ENCODE results near the gene DNASE1.
A peak's percentile ranks its signal among the peaks of the same experiment; 100 is the strongest.
"Not testable (repeated sequence)": the region's sequence is repeated elsewhere in the genome, so short reads cannot be mapped to it uniquely, and the experiment has no call there.

DNASE1 gene, protein sequence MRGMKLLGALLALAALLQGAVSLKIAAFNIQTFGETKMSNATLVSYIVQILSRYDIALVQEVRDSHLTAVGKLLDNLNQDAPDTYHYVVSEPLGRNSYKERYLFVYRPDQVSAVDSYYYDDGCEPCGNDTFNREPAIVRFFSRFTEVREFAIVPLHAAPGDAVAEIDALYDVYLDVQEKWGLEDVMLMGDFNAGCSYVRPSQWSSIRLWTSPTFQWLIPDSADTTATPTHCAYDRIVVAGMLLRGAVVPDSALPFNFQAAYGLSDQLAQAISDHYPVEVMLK

DNA sequence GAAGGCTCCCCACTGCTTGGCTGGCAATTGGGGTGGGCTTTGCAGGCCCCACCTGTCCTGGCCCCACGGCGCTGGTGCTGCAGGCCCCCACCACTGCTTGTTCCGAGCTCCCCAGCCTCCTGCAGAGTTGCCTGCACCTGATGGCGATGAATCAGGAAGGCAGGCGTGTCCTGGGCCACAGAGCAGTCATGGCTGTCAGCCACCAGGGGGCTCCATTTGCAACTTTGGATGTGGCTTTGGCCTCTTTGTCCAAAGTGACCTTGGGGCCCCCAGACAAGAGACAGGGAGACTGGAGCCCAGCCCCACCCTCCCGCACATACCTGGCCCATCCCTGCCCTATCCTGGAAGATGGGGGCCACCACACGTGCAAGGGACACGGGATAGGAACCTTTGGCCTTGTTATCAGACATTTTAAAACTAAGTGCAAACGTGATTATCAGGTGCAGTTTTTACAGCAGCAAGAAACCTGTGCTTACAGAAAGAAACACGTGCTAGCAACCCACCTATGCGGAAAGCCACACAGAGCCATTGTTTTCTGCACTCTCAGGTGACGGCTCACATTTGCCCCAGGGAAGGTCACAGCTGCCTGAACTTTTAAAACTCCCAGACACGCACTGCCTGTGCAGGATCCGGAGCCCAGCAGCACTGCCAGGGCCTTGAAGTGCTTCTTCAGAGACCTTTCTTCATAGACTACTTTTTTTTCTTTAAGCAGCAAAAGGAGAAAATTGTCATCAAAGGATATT, at the start of gene DNASE1:
Gene DNASE1, plus strand, starts transcription at position 443 of the 743 bp plus-strand sequence. CDS start 683 bp downstream, outside the sequence.
- peak; percentile 52 for DNase-seq

GRCh38 chr16:3606441-3606840, 48.0 kb upstream of the DNASE1 start:
- DNase-seq = no peak

- DNase-seq = no peak
Observed at GRCh38 chr16:3607161-3607560, 47.3 kb upstream of the DNASE1 start.

- no peak for DNase-seq
Observed at GRCh38 chr16:3607634-3608033, 46.9 kb upstream of the DNASE1 start.

GRCh38 chr16:3608069-3608468, 46.4 kb upstream of the DNASE1 start:
- DNase-seq = no peak

- not testable (repeated sequence) for DNase-seq
Observed at GRCh38 chr16:3608976-3609375, 45.5 kb upstream of the DNASE1 start.

DNA sequence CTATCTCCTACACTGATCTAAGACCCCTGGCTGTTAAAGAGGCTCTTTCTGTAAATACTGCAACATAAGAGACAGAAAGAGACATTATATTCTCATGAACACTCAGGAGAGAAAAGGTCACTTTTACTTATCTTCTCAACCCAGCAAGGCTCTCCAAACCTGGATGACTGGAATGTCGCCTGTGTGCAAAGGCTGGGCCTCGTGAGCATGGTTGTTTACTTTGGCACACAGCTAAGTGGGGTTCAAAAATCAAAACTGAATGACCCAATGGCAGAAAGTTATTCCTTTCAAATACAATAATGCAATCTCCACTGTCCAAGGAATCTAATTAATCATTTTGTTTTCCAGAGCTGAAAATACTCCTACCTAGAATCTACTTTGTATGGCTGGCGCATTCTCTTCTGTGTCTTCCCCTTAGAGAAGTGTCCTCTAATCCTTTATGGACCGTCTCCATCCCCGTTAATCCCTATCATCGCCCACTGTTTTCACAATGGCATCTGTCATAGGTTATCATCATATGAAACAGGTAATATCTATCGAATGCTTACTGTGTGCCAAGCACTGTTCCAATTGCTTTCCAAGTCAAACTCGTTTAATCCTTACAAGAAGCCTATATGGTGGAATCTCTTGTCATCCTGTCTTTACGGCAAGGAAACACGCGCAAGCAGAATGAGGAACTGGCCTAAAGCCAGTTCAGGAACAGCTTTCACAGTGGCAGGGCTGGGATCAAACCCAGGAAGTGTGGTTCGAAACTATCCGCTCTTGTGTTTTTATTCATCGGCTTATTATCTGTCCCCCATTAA, 44.4 kb upstream of the DNASE1 start:
- DNase-seq = no peak

DNA sequence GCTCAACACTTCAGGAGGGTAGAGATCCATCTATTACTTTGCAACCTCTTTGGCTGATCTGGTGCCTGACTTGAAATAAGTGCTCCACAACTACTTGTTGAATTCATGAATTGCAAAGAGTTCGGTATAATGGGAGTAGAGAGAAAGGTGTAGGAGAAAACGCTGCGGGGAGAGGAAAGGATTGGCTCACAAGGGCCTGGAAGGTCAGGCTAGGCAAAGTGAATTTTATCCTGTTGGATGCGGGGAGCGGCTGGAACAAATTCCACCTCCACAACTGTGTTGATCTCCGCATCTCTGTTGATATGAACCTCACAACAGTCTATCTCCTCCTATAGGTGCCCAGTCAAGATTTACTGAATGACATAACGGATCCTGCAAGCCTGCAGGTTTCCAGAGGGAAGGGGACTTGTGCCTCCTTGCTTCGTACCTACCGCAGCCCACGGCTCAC, 43.8 kb upstream of the DNASE1 start:
- DNase-seq = no peak

DNA sequence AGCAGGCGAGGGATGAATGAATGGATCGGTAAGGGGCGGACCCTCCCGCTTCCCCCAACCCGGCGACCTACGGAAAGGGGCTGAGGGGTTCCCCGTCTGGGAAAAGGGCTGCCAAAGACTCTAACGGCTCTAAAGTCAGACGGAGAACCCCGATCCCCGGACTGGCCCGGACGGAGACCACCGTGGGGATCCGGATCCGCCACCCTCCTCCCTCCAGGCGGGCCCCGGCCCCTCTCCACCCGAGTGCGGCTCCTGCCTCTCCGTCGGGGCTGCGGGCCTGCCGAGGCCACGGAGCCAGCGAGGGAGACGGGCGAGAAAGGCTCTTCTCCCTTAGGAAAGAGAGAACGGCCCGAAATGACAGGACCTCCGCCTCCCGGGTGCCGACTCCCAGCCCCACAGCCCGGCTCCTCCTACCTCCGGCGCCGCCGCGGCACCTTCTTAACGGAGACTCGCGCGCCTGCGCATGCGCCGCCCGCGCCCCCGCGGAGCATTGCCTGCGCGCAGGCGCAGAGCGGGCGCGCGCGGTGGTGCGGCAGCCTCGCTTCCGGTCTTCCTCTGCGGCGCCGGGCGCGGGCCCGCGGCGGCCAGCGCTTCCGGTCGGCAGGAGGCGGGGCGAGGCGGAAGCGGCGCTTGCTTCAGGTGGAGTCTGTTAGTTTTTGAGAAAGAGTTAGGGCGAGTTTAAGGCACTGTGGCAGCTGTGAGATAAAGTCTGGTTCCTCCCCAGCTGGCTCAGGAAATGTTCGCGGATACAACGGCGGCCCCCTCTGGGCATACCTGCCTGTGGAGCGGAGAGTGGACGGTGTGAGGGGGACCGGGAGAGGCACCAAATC, 43.1 kb upstream of the DNASE1 start, which contains the start of gene SLX4:
Gene SLX4, minus strand, starts transcription at position 461 of the 830 bp plus-strand sequence. CDS start 2,642 bp downstream, outside the sequence.
- DNase-seq = peak; percentile 82

DNA sequence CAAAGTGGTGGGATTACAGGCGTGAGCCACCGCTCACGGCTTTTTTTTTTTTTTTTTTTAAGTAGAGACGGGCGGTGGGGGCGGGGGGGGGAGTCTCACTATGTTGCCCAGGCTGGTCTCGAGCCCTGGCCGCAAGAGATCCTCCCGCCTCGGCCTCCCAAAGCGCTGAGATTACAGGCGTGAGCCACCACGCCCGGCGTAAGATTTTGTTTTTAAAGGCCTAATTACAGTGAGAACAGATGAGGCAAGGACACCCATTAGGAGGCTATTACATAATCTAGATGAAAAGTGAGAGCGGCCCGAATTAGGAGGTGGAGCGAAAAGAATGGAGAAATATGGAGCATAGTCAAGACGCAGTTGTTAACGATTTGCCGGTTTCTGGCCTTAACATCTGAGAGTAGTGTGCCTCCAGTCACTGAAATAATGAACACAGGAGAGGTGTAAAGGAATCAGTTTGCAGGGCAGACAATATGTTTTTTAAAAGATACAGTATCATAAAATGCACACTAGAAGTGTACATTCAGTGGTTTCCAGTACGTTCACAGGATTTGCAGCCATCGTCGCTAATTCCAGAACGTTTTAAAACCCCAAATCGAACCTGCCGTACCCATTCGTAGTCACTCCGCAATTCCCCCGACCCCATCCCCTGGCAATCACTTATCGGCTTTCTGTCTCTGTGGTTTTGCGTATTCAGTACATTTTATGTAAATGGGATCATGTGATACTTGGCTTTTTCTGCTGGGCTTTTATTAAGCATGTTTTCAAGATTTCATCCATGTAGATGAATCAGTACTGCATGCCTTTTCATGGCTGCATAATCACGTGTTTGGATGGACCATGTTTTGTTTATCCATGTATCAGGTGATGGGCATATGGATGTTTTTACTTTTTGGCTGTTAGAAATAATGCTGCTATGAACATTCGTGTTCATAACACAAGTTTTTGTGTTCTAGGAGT, 41.7 kb upstream of the DNASE1 start:
- no peak for DNase-seq

DNA sequence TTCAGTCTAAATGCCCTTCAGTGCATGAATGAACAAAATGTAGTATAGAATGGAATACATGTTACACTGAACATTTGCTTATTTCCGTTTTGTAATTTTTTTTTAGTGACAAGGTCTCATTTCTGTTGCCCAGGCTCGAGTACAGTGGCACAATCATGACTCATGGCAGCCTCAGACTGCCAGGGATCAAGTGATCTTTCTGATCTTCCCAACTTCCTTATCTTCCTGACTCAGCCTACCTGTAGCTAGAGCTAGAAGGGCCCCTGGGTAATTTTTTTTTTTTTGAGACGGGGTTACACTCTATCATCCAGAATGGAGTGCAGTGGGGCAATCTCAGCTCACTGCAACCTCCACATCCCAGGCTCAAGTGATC, 35.7 kb upstream of the DNASE1 start:
- peak; percentile 49 for DNase-seq

DNA sequence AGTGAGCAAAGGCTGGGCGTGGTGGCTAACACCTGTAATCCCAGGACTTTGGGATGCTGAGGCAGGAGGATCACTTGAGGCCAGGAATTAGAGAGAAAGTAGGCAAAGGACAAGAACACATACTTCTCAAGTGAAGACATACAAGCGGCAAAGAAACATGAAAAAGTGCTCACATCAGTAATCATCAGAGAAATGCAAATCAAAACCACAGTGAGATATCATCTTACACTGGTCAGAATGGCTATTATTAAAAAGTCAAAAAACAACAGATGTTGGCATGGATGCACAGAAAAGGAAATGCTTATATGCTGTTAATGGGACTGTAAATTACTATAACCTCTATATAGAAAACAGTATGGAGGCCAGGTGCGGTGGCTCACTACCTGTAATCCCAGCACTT, 30.8 kb upstream of the DNASE1 start:
- no peak for DNase-seq

GRCh38 chr16:3625331-3625730, 29.2 kb upstream of the DNASE1 start:
- no peak for DNase-seq

- DNase-seq = no peak
Observed at GRCh38 chr16:3625911-3626732, 28.4 kb upstream of the DNASE1 start.

DNA sequence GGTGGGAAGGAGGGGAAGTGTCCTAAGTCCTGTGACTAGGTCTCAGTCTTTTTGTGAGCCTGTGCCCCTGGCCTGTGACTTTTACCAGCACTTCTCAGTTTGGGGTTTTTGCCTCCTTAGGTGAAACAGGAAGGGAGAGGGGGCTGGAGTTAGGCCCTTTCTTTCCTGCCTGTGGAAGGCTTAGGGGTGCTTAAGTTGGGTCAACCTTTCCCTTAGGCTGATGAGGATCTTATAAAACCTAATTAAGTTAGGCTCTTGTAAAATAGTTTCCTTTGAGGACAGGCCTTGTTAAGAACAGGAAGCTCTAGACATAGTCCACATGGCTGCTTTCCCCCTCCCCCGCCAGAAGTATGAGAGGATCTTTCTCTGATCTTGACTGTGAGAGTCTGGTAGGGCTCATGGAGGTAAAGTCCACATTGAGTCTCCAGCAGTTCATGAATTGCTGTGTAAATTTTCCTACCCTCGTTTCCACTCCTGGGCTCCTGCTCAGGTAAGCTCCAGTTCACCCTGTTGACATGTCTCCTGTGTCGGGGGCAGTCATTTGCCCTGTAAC, 17.0 kb upstream of the DNASE1 start:
- DNase-seq = no peak

DNA sequence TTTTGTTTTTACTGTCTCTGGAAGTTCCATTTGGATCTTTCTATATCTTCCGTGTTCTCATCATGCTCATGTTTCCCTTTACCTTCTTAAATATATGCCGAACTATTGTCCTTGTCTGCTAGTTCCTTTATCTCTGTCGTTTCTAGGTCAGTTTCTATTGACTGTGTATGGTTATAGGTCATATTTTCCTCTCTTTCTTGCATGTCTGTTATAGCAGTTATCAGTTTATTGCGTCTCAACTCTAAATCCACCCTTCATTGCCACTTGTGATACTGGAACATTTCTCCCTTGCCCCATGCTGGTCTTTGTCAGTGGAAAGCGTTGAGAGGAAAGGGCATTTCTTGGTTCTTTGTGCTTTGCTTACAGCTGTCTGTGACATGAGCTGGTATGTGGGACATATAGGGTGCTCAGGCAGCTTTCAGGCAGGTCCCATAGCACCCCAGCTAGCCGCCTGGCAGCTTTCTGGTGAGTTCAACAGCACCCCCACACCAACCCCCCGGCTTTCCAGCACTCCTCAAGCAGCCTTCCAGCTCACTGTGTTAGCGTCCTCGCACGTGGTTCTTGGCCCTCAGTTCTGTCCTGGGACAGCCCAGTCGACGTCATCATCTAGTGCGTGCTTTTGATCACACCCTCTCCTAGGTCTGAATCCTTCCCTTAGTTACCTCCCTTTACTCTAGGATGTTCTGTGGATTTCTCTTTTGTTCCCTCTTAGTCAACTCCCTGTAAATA, 15.4 kb upstream of the DNASE1 start:
- DNase-seq = no peak

GRCh38 chr16:3640207-3640606, 14.3 kb upstream of the DNASE1 start:
- no peak for DNase-seq

DNA sequence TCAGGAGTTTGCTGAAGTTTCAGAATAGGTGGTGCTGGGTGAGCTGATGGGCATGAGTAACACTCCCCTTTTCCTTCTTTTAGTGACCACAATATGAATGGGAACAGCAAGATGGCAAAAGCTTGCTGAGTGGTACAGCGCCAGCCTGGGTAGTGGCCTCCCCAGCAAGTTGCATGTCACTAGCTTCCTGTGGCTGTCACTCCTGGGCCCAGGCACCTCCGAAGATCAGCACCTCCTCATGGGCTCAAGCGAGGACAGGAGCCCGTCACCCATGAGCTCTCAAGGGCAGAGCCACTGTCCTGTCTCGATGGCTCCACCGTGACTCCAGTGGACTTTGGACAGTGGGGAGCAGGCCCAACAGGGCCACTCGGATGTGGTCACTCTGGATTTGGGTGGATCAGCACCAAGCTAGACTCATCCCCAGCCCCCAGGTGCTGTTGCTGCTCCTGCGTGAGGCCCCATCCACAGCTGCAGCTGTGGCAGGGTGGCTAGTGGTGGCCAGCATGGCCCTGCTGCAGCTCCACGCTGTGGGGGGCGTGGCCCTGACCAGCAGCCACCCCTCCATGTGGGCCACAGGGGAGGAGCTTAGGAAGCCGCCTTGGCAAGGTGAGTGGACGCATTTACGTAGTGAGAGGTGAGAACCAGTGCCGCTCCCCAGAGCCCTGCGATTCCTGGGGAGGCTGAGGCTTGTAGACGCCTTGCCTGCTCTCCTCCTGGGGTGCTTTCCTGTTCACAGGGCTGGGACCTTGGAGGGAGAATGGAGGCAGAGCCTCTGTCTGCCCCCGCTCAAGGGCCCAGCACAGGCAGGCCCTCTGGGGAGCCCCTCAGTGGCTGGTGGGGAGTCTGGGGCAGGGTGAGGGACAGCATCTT, 13.6 kb upstream of the DNASE1 start:
- DNase-seq = no peak
